CD4-positive, alpha-beta T cell treated with Interleukin-2 at 100 ng/mL for 4 hours (primary cell): ENCODE results near the gene F3.
"Not testable (repeated sequence)": the region's sequence is repeated elsewhere in the genome, so short reads cannot be mapped to it uniquely, and the experiment has no call there.

Experiments
- DNase-seq: peaks from one replicate; pipeline ENCODE4 v3.0.0-alpha.2; 2020; ENCODE audit warnings: low spot score

F3 gene

GRCh38 chr1:94541246-94542087, at the start of gene F3:
F3 (minus strand) TSS chr1:94541759; CDS start chr1:94541636, 123 bp downstream.
- peak; percentile 36 for DNase-seq

DNA sequence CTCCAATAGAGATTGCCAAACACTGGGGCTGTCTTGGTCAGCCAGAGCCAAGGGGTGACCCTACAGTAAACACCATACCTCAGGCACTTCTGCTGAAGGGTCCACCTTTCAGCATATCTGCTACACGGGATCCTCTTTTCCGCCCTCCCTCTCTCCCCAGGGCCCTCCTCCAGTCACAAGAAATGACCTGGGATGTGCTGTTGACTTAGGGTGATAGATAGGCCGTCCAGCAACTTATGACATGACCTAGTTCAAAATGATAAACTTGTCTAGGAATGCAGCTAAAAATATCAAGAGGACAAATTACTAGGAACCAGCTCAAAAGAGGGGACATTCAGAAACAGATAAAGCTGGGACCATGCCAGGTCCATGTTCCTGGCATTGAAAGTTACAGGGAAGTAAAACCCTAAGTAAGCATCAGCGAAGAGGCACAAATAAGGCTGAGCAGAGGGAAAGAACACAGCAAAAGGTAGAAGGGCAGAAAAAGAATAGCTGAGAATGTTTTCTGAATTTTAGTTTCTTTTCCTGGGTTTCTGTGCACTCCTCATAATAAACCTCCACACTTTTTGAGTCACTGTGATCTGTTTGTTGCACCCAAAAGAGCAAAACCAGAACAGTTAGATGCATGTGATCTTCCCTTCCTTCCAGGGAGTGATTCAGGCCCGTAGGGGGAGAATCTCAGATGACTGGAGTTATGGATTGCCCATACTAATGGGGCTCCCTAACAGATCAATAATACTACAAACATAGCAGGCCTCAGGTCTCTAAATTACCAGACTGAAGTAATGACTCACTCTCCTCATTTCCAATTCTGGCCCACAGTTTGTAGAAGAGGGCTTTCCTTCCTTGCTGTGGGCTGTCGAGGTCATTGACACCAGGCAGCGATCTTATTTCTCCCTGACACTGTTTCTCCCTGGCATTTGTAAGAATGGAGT, 48.9 kb upstream of the F3 start:
- DNase-seq = no peak

DNA sequence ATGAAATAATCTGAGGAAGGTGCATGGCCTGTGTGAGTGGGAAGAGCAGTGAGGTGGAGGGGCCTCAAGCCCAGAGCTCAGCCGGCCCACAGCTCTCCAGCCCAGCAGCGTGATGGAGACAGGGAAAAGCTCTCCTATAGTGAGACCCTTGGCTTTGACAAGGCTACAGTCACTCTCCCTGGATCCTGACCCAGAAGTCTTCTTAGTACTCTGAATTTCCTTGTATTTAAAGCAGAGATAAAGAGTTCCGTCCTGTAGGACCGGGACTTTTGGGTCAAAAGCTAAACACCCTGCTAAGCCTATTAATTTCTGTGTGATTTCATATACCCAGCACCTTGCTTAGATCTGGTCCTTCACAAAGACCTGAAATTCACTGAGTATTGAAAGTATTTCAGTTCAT, 48.2 kb upstream of the F3 start:
- no peak for DNase-seq

DNA sequence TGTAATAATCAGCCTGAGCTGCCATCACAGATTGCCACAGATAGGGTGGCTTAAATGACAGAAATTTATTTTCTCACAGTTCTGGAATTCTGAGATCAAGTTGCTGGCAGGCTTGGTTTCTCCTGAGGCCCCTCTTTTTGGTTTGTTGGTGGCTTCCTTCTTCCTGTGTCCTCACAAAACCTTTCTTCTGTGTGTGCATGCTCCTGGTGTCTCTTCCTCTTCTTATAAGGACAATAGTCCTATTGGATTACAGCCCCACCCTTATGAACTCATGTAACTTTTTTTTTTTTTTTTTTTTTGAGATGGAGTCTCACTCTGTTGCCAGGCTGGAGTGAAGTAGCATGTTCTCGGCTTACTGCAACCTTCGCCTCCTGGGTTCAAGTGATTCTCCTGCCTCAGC, 41.0 kb upstream of the F3 start:
- no peak for DNase-seq

GRCh38 chr1:94580367-94581115, 39.0 kb upstream of the F3 start:
- DNase-seq = no peak

DNA sequence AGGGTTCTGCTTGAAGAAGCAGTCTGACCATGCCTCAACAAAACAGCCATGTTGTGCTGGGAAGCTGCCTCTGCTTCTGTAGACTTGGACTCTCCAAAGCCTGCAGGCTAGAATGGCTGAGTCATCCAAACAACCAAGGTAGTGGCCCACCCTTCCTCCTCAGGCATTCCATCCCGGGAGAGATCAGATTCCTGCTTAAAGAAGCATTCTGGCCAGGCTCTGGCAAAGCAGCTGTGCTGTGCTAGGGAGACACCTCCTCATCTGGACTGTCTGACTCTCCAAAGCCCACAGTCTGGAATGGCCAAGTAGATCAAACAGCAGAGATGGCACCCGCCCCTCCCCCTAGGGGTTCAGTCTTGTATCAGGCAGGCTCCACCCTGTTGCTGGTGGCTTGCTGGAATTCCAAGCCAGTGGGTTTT, 38.3 kb upstream of the F3 start:
- DNase-seq = no peak

- DNase-seq = no peak
Observed at GRCh38 chr1:94578856-94579255, 37.3 kb upstream of the F3 start.

DNA sequence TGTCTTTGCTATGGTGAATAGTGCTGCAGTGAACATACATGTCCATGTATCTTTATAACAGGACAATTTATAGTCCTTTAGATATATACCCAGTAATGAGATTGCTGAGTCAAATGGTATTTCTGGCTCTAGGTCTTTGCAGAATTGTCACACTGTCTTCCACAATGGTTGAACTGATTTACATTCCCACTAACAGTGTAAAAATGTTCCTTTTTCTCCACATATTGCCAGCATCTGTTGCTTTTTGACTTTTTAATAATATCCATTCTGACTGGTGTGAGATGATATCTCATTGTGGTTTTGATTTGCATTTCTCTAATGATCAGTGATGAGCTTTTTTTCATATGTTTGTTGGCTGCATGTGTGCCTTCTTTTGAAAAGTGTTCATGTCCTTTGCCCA, 32.4 kb upstream of the F3 start:
- not testable (repeated sequence) for DNase-seq

DNA sequence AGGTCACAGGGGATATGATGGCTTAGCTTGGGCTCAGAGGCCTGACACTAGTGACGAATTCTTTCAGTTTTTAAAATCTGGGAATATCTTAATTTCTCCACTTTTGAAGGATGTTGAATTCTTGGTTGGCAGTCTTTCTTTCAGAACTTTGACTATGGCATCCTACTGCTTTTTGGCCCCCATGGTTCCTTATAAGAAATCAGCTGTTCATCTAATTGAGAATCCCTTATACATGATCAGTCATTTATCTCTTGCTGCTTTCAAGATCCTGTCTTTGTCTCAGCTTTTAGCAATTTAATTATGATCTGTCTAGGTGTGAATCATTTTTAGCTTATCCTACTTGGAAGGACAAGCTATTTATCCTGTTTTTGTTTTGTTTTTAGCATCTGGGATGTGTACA, 31.2 kb upstream of the F3 start:
- DNase-seq = no peak

- not testable (repeated sequence) for DNase-seq
Observed at GRCh38 chr1:94570965-94571364, 29.4 kb upstream of the F3 start.

GRCh38 chr1:94568806-94569205, 27.2 kb upstream of the F3 start:
- not testable (repeated sequence) for DNase-seq

- not testable (repeated sequence) for DNase-seq
Observed at GRCh38 chr1:94567975-94568607, 26.5 kb upstream of the F3 start.

DNA sequence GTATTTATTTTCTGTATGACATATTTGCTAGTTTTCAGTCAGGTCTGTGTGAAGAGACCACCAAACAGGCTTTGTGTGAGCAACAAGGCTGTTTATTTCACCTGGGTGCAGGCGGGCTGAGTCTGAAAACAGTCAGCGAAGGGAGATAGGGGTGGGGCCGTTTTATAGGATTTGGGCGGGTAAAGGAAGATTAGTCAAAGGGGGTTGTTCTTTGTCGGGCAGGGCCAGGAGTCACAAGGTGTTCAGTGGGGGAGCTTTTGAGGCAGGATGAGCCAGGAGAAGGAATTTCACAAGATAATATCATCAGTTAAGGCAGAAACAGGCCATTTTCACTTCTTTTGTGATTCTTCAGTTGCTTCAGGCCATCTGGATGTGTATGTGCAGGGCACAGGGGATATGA, 24.9 kb upstream of the F3 start:
- not testable (repeated sequence) for DNase-seq

- DNase-seq = no peak
Observed at GRCh38 chr1:94565901-94566300, 24.3 kb upstream of the F3 start.

DNA sequence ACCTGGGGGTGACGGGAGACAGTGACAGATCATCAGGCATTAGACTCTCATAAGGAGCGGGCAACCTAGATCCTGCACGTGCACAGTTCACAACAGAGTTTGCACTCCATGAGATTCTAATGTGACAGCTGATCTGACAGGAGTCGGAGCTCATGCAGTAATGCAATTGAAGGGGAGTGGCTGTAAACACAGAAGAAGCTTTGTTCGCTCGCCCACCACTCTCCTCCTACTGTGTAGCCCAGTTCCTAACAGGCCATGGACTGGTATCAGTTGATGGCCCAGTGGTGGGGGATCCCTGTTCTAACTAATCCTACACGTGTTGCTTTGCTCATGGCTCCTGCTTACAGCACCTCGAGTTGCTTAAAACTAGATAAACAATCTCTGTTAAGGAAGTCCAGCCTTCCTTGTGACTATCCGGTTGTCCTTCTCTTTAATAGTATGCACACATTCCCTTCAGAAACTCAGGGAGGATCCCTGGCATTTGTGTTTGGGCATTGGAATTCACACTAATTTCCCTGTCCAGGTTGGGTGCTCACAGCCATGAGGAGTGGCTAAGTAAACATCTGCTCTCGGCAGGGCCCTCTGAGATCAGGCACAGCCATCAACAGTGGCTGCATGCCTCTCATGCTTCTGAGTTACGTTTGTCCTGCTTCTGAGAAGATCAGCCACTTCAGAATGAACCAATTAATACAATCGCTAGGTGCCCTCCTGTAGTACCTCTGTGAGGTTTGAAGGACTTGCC, 21.1 kb upstream of the F3 start:
- DNase-seq = no peak

GRCh38 chr1:94560333-94560732, 18.8 kb upstream of the F3 start:
- no peak for DNase-seq

- DNase-seq = no peak
Observed at GRCh38 chr1:94559921-94560320, 18.4 kb upstream of the F3 start.

DNA sequence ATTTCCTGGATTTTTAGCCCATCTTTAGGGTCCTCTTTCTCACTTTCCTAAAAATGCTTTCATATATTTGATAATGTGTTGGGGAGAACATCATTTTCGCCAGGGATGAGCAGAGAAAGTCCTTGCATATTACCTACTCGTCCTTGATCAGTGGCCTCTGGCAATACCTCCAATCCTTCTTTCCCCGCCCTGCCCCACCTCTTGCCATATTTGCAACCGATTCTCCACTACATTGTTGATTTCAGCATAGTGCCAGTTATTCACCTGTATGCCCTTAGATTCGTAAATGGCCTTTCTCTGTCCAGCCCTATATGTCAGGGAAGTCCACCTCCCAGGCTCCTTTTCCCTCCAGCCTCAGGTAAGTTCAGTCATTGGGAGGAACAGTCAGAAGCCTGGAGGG, 13.5 kb upstream of the F3 start:
- DNase-seq = no peak

GRCh38 chr1:94554580-94554979, 13.0 kb upstream of the F3 start:
- no peak for DNase-seq

- DNase-seq = no peak
Observed at GRCh38 chr1:94553931-94554330, 12.4 kb upstream of the F3 start.

- DNase-seq = no peak
Observed at GRCh38 chr1:94553323-94553730, 11.8 kb upstream of the F3 start.
